HepG2 (cell line): ENCODE measurements around the gene LRRC51. TPM values are rescaled to one million over a fixed set of nuclear protein-coding genes. Genes with fewer than 3 reads are reported as not detected.

Experiments used
- EP300 ChIP-seq, 3 experiments: sonication (generic) in 1 of 3; formaldehyde crosslinking in 1 of 3; IDR thresholded peaks; 2 replicates each; pipeline versions ENCODE4 v1.5.1 to v1.6.1; 2011 to 2020; ENCODE audit warnings: low read depth in 2 of 3, low read length in 2 of 3, borderline replicate concordance in 1 of 3, improper control_type of control experiment in 1 of 3, mild to moderate bottlenecking in 1 of 3, missing genetic modification reagents in 1 of 3, moderate library complexity in 1 of 3
- FOSL2 ChIP-seq: sonication (generic); formaldehyde crosslinking; IDR thresholded peaks from 2 replicates; pipeline ENCODE4 v1.4.0; 2020; ENCODE audit warnings: missing genetic modification reagents
- KDM5A ChIP-seq: fragments of 200-600 bp; sonication (generic); IDR thresholded peaks from 2 replicates; pipeline ENCODE4 v1.7.0; 2018; ENCODE audit warnings: antibody characterized with exemption, mild to moderate bottlenecking, low read length, borderline replicate concordance
- MIXL1 ChIP-seq: IDR thresholded peaks from 2 replicates; pipeline ENCODE4 v1.6.1; 2016
- PHF5A ChIP-seq: IDR thresholded peaks from one replicate; pipeline ENCODE4 v1.6.1; 2018; ENCODE audit warnings: low read depth, missing genetic modification reagents; ENCODE audit not compliant: unreplicated experiment
- POLR2G ChIP-seq: fragments of 200-400 bp; formaldehyde crosslinking; IDR thresholded peaks from 2 replicates; pipeline ENCODE4 v1.6.1; 2018; ENCODE audit warnings: mild to moderate bottlenecking, low read depth, low read length, moderate library complexity
- PRDM10 ChIP-seq: sonication (generic); formaldehyde crosslinking; IDR thresholded peaks from 2 replicates; pipeline ENCODE4 v1.4.0; 2020; ENCODE audit warnings: low read depth, missing genetic modification reagents
- SOX5 ChIP-seq: IDR thresholded peaks from 2 replicates; pipeline ENCODE4 v1.6.1; 2016; ENCODE audit warnings: borderline replicate concordance
- SP1 ChIP-seq, 2 experiments: fragments of 450-650 bp in 1 of 2; sonication (generic) in 1 of 2; formaldehyde crosslinking in 1 of 2; IDR thresholded peaks; 2 replicates each; pipeline versions ENCODE4 v1.4.0 to v1.6.1; 2016 to 2020; ENCODE audit warnings: missing genetic modification reagents in 1 of 2
- ZBTB40 ChIP-seq, 2 experiments: fragments of 450-650 bp in 1 of 2; sonication (generic) in 1 of 2; formaldehyde crosslinking in 1 of 2; IDR thresholded peaks; 2 replicates each; pipeline versions ENCODE4 v1.6.1 to v1.8.0; 2016 to 2022; ENCODE audit warnings: antibody characterized with exemption in 1 of 2, mild to moderate bottlenecking in 1 of 2, missing genetic modification reagents in 1 of 2
- ZNF430 ChIP-seq: sonication (generic); formaldehyde crosslinking; IDR thresholded peaks from 2 replicates; pipeline ENCODE4 v1.9.0; 2021; ENCODE audit warnings: mild to moderate bottlenecking, missing genetic modification reagents
- ZNF496 ChIP-seq: sonication (generic); formaldehyde crosslinking; IDR thresholded peaks from 2 replicates; pipeline ENCODE4 v1.8.1; 2023; ENCODE audit warnings: mild to moderate bottlenecking, moderate library complexity, missing genetic modification reagents; ENCODE audit not compliant: insufficient replicate concordance
- ZNF816 ChIP-seq: sonication (generic); formaldehyde crosslinking; IDR thresholded peaks from 2 replicates; pipeline ENCODE4 v1.8.0; 2022; ENCODE audit warnings: missing genetic modification reagents, mild to moderate bottlenecking, borderline replicate concordance
- polyA plus RNA-seq, 8 experiments: library from polyadenylated mRNA; depleted of rRNA in 3 of 8; stranded (reverse) in 7 of 8; unstranded in 1 of 8; fragments of >200 nt; fragmentation: Illumina TruSeq in 4 of 8; extraction: Trizol in 4 of 8; gene quantifications; 2 replicates each; pipeline versions ENCODE4 v1.2.1 to v1.2.3, GENCODE V29; 2011 to 2016; ENCODE audit warnings: low read depth in 4 of 8, missing spikeins in 1 of 8, mixed read lengths in 1 of 8; ENCODE audit not compliant: insufficient read depth in 1 of 8
- total RNA-seq, 5 experiments: library from RNA; depleted of rRNA; stranded (reverse); fragments of >200 nt; fragmentation: Illumina TruSeq; extraction: Trizol; gene quantifications; 2 replicates each; pipeline ENCODE4 v1.2.3, GENCODE V29; 2016; ENCODE audit warnings: low read depth in 1 of 5

LRRC51 gene
- total and polyA plus RNA-seq, 2 of the 13 experiments (the other 11 are each of a cell fraction or from before 2014, with no cell fraction given) = 5.3 to 6.0 TPM

- TF ChIP-seq PRDM10 (CRISPR knock-in tag) (0 out of 2 replicates have a peak, but pooled peaks have one; percentile 6), PHF5A (CRISPR knock-in tag) (peak; percentile 22), FOSL2 (CRISPR knock-in tag) (peak; percentile 66), EP300 (IDR thresholded peaks at IDR 0.05; ENCODE audit: low read depth in 2 of 2, low read length in 2 of 2) (0 out of 4 replicates have a peak, but pooled peaks of 1 of the 2 experiments have one; percentile 17), EP300 (CRISPR knock-in tag; IDR thresholded peaks at IDR 0.05; ENCODE audit: borderline replicate concordance) (peak; percentile 54; the same call in 1 of the 2 replicates), ZNF496 (CRISPR knock-in tag) (no peak), MIXL1 (peak; percentile 38; the same call in 1 of the 2 replicates), SOX5 (peak; percentile 85), ZBTB40 (IDR thresholded peaks at IDR 0.05) (peak; percentile 84), ZBTB40 (CRISPR knock-in tag; IDR thresholded peaks at IDR 0.05) (peak; percentile 49; the same call in 1 of the 2 replicates), POLR2G (peak; percentile 96), SP1 (IDR thresholded peaks at IDR 0.05) (no peak), SP1 (CRISPR knock-in tag; IDR thresholded peaks at IDR 0.05) (peak; percentile 21; the same call in 1 of the 2 replicates), ZNF430 (CRISPR knock-in tag) (peak; percentile 77; the same call in 1 of the 2 replicates), ZNF816 (CRISPR knock-in tag) (no peak), KDM5A (peak; percentile 85; the same call in 1 of the 2 replicates)
These were observed 31.7 kb downstream of the LRRC51 start, which contains the start of gene ANAPC15 (continued) for GRCh38 chr11:72112143-72112977.
